Right lobe of liver (tissue), 4 donors: ENCODE results near the gene BBX.

ENCODE experiments used
- POLR2A ChIP-seq: fragments of 450-650 bp; IDR thresholded peaks from one replicate; pipeline ENCODE4 v1.6.1; 2017; ENCODE audit warnings: antibody characterized with exemption, mild to moderate bottlenecking
- TF ChIP-seq, protein P1 (sequence below), 4 donors: fragments of 200-600 bp in 3 of 4; fragments of 450-650 bp in 1 of 4; IDR thresholded peaks; one replicate each; pipeline versions ENCODE4 v1.5.1 to v1.8.0; 2016 to 2022; ENCODE audit warnings: antibody characterized with exemption in 4 of 4, mild to moderate bottlenecking in 2 of 4
- donor health status: DM: no; HTN: no; CAD: no.
- donor health status: DM: no; HTN: no; CAD: no.
- donor health status: DM: no; HTN: yes; CAD: no.

DNA sequence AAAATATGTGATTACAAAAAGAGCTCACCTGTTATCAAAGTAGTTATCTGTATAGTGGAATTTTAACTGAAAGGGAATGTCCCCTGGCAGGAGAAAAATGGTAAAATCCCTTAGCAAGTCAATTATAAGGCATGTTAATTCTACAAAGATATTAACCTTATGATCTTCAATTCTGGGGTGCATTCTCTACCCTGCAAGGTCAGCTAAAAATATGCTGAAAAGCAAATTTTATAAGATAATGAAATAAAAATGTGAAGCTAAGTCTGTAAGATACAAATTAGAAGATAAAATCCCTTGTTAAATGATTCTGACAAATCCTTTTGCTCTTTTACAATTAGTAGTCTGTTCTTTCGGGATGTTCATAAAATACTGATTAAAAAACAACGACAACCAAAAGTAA, 109.8 kb downstream of the BBX start:
- TF ChIP-seq, protein P1, sequence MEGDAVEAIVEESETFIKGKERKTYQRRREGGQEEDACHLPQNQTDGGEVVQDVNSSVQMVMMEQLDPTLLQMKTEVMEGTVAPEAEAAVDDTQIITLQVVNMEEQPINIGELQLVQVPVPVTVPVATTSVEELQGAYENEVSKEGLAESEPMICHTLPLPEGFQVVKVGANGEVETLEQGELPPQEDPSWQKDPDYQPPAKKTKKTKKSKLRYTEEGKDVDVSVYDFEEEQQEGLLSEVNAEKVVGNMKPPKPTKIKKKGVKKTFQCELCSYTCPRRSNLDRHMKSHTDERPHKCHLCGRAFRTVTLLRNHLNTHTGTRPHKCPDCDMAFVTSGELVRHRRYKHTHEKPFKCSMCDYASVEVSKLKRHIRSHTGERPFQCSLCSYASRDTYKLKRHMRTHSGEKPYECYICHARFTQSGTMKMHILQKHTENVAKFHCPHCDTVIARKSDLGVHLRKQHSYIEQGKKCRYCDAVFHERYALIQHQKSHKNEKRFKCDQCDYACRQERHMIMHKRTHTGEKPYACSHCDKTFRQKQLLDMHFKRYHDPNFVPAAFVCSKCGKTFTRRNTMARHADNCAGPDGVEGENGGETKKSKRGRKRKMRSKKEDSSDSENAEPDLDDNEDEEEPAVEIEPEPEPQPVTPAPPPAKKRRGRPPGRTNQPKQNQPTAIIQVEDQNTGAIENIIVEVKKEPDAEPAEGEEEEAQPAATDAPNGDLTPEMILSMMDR (IDR thresholded peaks at IDR 0.05): no peak
- TF ChIP-seq POLR2A: no peak
